GM18507 (cell line): ENCODE data around the gene CRY2.

Experiments
- DNase-seq: peaks from one replicate; pipeline ENCODE4 v3.0.0; 2011; ENCODE audit warnings: low read depth; ENCODE audit not compliant: insufficient read length; ENCODE audit errors: extremely low spot score
- FAIRE-seq: peaks from 2 replicates; lab custom pipeline; 2011; peaks lifted over from hg19 to GRCh38; lab: Jason Lieb, UNC

CRY2 gene

DNA sequence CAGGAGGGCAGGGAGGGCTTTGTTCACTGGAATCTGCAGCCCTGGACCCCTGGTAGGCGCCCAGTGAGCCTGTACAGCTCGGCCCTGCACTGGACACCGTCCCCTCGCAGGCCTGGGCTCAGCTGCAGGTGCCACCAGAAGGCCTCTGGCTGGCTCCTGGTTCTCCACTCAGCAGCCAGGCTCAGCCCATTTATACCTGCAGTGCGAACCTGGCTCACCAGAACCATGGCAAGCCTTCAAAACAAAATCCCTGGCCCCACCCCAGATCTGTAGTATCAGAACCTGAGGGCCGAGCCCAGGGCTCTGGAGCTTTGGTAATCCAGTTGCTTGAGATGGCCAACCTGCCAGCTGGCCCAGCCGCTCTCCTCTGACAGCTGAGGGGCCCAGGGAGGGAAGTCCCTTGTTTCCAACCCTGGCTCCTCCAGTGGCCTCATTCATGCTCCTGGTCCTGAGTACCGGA lies 60.7 kb downstream of the CRY2 start:
- DNase-seq = no peak
- no peak for FAIRE-seq

DNA sequence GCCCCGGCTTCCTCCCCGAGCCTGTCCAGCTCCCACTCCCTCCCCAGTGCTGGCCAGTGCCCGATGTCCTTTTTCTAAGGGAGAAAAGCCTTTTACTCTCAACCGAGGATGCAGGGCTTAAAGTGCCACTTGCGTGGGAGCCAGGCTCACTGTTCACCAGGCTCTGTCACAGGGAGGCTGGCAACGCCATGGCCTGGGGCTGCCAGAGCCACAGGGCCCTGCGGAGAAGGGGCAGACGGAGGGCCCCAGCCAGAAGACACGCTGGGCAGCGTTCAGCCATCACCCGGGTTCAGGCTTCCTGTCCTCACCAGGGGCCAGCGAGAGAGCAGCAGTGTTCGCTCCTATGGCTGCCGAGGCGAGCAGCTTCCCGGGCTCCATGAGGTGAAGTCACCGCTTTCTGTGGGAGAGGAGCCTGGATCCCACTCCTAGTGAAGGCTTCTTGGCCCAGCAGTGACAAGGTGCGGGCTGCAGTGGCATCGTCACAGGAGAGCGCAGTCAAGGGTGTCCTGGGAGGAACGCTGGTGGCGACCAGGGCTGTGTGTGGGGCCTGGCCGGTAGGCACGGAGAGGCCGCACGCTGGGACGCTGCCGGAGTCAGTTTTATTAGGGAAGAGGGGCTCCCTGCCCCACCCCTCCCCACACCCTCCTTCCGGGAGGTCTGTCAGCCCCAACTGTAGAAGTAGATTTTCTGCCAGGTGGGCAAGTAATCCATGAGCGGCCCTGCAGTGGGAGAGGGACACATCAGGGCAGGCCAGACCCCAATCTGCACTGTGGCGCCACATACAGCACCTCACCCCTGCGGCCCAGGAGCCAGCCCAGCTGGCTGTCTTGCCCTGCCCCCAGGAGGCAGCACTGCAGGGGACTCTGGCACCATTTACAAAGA lies 62.6 kb downstream of the CRY2 start:
- no peak for DNase-seq
- no peak for FAIRE-seq

DNA sequence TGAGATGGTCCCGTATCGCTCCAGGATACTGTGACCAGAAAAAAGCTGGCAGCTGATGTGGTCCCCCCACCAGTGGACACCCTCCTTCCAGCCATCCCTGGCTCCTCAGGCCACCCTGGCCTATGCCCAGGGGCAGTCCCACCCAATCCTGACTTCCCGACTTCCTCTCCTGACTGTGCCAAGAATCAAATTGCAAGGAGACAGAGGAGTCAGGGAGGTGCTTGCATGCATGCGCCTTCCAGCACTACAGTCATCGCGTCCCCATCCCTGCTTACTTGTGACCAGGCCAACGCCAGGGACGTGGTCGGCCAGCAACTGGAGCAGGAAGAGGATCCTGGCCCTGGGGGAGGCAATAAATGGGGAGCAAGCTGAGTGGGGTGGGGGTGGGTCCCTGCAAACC lies 63.3 kb downstream of the CRY2 start:
- DNase-seq (no peak), FAIRE-seq (no peak)

DNA sequence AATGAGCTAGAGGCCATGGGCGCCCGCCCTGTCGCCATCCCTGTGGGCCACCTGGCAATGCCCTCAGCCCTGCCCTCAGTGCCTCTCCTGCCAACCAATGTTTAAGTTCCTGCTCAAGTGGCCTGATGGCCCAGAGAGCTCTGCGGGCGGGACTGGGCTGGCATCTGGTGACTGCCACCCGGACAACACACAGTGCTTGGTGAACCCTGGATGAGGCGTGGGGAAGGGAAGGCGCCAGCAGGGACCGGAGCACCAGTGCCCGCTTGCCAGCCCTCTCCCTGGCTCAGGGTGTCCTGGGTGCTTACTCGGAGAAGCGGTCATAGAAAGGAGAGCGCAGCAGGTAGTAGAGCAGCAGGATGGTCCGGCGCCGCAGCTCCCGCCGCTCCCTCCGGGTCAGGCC lies 66.2 kb downstream of the CRY2 start:
- no peak for DNase-seq
- no peak for FAIRE-seq

DNA sequence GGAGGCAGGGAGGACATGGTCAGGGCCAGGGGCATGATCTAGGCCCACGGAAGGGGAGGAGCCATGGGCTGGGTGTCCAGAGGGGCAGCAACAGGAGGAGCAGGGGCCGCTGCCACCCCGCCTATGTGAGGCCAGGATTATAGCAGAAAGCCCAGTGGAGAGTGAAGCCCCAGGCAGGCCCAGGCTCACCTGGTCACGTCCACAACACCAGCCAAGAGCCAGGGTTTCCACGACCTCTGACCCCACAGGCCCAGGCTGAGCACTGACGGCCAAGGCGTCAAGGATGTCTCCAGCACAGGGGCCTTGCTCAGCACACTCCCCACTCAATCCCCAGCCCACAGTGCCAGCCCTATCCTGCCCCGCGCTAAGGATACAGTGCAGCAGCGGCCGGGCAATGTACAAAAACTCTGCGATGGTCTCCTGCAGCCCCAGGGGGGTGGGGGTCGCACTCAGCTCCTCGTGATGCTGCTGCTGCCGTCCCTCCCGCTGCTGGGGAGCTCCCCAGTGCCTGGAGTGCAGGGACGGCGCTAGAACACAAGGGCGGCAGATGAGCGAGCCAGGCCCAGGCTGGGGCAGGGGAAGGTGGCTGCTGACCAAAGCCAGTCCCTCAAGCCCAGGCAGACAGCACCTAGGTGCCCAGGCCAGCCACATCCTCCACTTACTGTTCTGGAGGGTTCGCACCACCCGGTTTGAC lies 66.8 kb downstream of the CRY2 start:
- no peak for DNase-seq

DNA sequence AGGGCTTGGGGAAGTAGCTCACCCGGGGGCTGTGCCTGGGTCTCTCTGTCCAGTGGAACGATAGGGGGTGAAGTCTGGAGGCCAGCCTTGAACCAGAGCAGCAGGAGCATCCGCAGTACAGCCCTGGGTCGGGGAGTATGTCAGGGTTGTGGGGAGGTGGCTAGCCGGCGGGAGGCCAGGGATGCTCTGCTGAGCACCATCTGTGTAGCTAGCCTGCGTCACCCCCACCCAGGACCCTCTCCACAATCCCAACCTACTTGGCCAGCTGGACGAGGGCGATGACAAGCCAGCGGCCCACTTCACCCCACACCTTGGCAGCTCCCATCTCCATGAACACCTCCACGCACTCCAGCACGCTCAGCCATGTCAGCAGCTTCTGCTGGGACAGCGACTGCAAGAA lies 68.2 kb downstream of the CRY2 start:
- no peak for FAIRE-seq

More for the DNA sequence above, 66.8 kb downstream of the CRY2 start:
- FAIRE-seq = no peak

DNA sequence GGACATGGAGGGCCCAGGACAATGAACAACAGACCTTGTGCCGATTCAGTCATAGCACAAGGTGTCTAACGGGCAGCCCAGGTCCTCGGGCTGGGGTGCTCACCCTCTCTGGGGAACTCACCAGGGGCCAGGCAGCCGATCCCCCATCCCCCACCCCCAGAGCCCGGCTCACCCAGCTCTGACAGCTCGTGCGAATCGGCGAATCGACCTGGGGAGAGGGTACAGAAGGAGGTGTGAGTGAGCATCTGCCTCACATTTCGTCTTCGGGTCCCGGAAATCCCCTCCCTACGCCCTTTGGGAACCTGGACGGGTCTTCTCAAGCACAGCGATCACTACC lies 70.0 kb downstream of the CRY2 start:
- no peak for DNase-seq
- no peak for FAIRE-seq

More for the DNA sequence above, 68.2 kb downstream of the CRY2 start:
- no peak for DNase-seq

DNA sequence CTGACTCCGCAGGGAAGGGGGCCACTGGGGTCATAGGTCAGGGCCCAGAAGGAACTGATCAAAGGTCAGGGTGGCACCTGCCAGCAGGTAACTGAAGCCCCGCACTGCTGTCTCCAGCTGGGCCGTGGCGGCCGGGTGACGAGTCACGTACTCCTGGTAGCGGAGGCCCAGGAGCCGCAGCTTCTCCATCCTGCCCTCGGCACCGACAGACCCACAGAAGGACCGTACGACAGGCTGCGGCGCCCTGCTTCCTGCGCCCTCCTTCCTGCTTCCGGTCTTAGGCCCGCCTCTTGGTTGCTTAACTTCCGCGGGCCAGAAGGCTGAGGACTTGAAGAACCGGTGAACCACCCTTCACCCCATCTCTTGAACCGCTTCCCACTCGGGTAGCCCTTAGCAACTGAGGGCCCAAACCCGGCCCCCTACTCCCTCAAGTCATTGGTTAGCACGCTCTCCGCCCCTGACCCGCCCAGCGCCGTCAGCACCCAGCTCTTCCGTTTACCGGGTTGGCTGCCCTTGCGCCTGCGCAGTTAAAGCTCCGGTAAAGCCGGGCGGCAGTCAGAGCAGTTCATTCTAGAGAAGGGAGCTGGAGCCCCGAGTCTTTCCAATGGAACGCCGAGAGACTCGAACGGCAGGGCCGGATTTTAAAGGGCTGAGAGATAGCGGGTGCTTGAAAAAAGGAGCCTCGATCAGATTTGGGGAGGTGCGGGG lies 70.5 kb downstream of the CRY2 start, which contains the start of gene PEX16:
Gene PEX16, minus strand, starts transcription at position 255 of the 708 bp plus-strand sequence. Its CDS starts 66 bp downstream, at position 189.
- peak; percentile 94 for FAIRE-seq
- peak; percentile 99 for DNase-seq

DNA sequence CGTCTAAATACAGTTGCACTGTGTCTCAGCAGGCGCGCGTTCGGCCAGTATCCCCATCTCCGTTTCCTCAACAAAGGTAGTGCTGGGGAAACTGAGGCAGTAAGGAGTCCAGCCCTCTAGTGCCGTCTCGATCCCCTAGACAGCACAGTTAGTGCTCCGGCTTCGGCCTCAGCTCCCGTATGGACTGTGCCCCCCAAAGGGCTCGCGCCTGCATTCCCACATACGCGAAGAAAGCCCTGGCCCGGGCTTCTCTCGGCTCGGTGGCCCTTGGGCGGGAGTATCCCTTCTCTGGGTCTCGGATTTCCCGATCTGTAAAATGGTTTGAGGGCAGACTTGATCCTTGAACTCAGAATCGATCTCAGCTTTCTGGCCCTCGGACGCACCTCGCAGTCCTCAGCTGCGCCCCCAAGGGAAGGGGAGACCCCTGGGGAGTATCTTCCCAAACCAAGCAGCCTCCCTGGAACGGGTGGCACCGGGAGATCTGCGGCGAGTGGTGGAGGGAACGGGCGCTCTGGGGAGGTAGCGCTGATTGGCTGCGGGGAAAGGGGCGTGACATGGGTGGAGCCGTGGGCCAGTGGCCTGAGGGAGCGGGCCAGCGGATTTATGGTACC lies 71.2 kb downstream of the CRY2 start:
- peak; percentile 72 for DNase-seq
- peak; percentile 90 for FAIRE-seq

DNA sequence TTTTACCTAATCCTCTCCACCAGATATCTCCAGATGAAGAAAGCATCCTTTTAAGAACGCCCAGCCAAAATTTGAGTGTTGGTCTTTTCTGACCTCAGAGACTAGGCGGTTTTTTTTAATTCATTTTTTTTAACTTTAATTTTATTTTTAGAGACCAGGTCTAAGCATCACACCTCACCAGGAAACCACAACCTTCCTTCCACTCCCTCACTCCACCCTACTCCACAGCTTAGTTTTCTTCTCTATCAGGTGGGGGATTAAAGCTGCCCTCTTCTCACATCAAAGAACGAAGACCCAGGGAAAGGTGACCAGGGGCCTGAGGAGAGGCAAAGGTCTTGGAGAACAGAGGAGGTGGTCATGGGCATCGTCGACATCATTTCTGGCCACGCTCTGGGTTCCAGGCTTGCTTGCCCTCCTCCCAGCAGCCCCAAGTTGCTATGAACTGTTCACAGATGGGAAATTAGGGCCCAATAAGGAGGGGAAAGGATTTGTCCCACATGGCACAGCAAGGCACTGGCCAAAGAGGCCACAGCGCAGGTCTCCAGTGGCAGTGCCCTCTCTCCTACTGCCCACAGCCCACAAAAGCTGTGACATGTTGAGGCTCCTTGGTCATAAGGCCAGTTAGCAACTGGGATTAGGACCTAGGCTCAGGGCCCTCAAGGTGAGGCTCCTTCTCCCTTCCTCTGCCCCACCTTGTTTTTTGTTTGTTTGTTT lies 71.8 kb downstream of the CRY2 start:
- DNase-seq (no peak), FAIRE-seq (no peak)

DNA sequence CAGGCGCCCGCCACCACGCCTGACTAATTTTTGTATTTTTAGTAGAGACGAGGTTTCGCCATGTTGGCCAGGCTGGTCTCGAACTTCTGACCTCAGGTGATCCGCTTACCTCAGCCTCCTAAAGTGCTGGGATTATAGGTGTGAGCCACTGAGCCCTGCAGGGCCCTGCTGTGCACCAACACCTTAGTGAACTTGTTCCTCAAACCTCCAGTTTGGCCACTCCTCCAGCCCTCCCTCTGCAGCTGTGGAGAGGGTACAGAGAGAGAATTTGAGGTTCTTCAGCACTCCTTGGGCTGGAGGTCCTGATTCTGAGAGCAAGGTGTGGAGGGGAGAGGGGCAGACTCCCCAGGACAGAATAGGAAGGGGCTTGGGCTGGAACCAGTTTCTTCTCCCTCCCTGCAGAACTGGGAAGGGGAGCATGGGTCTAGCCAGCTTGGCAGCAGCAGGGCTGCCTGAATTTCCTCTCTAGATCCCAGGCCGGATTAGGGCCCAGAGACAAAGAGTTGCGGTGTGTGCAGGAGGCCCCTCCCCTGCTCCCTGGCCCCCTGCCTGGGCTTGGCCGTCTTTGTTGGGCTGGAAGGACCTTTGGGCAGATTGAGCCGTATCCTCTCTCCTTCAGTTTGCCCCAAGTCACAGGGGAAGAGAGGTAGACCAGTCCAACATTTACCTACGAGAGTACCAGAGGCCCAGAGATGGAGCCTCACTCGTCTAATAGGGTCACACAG lies 72.7 kb downstream of the CRY2 start:
- FAIRE-seq = no peak
- DNase-seq = no peak

DNA sequence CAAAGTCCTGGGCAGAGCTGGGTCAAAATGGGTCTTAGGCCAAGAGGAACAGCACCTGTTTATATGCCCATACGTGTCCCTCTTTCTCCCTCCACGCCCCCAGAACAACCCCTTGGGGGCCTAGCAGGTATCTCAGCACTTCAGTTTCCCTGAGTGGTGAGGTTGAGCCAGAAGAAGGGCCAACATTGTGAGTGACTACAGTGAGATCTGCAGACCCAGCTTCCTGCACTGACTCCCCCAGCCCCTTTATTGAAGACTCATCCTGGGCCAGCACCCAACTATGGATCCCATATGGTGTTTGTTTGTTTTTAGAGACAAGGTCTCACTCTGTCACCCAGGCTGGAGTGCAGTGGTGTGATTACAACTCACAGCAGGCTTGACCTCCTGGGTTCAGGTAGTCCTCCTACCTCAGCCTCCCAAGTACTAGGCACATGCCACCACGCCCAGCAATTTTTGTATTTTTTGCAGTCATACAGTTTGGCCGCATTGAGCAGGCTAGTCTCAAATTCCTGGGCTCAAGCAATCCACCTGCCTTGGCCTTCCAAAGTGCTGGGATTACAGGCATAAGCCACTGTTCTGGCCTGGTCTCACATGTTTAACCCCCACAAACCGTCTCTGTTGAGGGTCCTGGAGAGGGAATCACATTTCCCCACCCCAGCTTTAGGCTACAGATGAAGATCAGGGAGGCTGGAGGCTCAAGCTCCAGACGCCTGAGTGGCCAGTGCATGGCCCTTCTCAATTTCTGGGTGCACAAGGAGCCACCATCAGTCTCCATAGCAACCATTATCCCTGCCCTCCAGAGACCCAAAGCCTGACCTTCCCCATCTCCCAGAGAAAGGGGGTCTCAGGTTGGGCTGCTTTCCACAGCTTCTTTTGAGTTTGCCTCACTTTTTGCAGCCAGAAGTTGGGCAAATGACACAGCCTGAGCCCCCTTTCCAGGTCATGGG lies 73.5 kb downstream of the CRY2 start:
- FAIRE-seq (no peak), DNase-seq (no peak)

DNA sequence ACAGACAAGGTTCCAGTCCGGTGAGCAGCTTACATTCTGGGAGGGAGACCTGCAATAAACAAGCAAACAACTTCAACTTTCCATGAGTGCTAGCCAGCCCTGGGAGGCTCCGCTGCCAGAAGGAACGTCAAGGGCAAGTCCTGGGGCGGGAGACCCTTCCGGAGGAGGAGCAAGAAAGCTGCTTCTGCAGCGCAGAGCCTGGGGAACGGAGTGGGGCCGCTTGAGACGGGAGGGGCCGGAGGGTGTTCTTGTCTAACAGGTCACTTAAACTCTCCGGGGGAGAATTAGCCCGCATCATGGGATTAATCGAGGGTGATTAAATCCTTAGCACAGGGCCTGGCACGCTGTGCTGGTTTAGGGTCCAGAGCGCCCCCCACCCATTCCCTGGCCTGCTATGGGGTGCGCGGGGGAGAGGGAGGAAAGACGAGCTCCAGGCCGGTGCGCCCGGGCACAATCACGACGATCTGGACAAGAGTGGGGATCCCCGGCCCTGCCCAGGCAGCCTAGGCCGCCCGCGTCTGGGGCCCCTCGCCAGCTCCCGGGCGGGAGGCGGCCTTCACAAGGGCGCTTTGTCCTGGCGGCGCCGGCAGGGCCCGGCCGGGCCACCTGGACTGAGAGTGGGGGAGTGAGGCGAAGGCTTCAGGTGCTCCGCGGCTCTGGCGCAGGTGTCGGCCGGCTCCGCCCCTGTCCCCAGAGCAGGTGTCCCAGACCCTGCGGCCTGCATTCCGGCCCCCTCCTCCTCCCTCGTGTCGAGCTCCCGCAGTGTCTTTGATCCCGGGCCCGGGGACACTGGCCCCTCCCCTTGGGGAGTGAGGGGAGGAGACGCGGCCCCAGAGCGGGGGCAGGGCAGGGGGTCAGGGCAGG lies 74.5 kb downstream of the CRY2 start:
- DNase-seq (no peak), FAIRE-seq (no peak)

DNA sequence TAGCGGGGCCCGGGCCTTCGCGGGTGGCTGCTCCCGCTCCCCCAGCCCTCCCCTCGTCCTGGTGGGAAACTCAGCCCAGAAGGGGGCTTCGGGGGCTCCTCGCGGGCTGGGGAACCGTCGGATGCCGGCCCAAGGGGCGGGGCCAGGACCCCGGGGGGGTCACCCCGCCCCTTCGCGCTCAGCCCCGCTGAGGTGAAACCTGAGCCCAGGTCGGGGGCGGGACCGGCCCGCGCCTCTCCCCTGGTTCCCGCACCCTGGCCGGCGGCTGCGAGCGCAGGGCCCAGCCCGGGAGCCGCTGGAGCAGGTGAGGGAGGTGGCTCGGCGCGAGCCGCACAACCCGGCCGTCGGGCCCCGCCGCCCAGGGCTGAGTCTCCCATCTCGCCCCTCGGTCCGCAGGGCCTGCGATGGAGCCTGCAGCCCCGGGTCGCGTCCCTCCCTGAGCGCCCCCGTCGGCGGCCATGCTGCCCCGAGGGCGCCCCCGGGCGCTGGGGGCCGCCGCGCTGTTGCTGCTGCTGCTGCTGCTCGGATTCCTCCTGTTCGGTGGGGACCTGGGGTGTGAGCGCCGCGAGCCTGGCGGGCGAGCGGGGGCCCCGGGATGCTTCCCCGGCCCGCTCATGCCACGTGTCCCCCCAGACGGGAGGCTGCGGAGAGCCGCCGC lies 75.3 kb downstream of the CRY2 start, which contains the start of gene LARGE2:
Gene LARGE2, plus strand, starts transcription at position 232 of the 658 bp plus-strand sequence. Its CDS starts 227 bp downstream, at position 459.
- FAIRE-seq (no peak), DNase-seq (no peak)

DNA sequence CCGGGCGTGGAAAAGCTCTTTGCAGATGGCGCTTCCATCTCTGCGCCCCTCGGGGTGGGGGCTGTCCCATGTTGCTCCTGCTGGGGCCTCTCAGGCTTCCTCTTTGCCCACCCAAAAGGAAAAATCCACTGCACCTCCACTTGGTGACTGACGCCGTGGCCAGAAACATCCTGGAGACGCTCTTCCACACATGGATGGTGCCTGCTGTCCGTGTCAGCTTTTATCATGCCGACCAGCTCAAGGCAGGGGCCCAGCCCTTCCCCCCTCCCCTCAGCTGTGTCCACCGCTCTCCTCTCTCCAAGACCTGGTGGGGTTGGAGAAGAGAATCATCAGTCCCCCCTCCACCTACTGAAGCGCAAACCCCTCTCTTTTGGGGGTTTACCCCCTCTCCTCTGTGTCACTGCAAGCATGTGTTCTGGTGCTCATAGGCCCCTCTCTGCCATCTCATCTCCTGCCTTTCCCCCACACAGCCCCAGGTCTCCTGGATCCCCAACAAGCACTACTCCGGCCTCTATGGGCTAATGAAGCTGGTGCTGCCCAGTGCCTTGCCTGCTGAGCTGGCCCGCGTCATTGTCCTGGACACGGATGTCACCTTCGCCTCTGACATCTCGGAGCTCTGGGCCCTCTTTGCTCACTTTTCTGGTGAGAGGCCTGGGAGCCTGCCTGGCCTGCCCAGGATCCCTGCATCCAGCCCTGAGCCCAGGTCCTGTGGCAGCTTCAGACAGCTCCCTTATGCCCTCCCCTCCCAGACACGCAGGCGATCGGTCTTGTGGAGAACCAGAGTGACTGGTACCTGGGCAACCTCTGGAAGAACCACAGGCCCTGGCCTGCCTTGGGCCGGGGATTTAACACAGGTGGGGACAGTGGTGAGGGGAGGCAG lies 77.0 kb downstream of the CRY2 start:
- FAIRE-seq (no peak), DNase-seq (no peak)
